HG03520 (cell line): ENCODE measurements around the gene MAGI2.

ENCODE experiments used
- ATAC-seq: cut with Tn5 transposase; IDR thresholded peaks from one replicate; pipeline ENCODE4 v1.9.1; 2021; ENCODE audit warnings: mild to moderate bottlenecking, moderate library complexity; ENCODE audit not compliant: unreplicated experiment

The MAGI2 gene

GRCh38 chr7:78080241-78080640 is 1373.2 kb downstream of the MAGI2 start:
- ATAC-seq = no peak

- no peak for ATAC-seq
Observed at GRCh38 chr7:78074713-78075112, 1378.8 kb downstream of the MAGI2 start.

- ATAC-seq = no peak
Observed at GRCh38 chr7:78073609-78074382, 1379.7 kb downstream of the MAGI2 start.

GRCh38 chr7:78072201-78072590 is 1381.3 kb downstream of the MAGI2 start:
- no peak for ATAC-seq

- ATAC-seq = no peak
Observed at GRCh38 chr7:78071491-78072200, 1381.8 kb downstream of the MAGI2 start.

GRCh38 chr7:78066599-78066998 is 1386.9 kb downstream of the MAGI2 start:
- ATAC-seq = no peak

GRCh38 chr7:78063758-78064157 is 1389.7 kb downstream of the MAGI2 start:
- no peak for ATAC-seq

- ATAC-seq = no peak
Observed at GRCh38 chr7:78062214-78062613, 1391.3 kb downstream of the MAGI2 start.

- ATAC-seq = no peak
Observed at GRCh38 chr7:78057571-78057970, 1395.9 kb downstream of the MAGI2 start.

GRCh38 chr7:78055599-78055998 is 1397.9 kb downstream of the MAGI2 start:
- ATAC-seq = no peak

GRCh38 chr7:78055001-78055573 is 1398.4 kb downstream of the MAGI2 start:
- ATAC-seq = no peak

GRCh38 chr7:78052112-78052511 is 1401.4 kb downstream of the MAGI2 start:
- ATAC-seq = no peak

GRCh38 chr7:78047800-78048199 is 1405.7 kb downstream of the MAGI2 start:
- ATAC-seq = no peak

GRCh38 chr7:78043159-78043558 is 1410.3 kb downstream of the MAGI2 start:
- ATAC-seq = no peak

GRCh38 chr7:78041423-78041822 is 1412.0 kb downstream of the MAGI2 start:
- ATAC-seq = no peak

- peak; percentile 88 for ATAC-seq
Observed at GRCh38 chr7:78039790-78040776, 1413.4 kb downstream of the MAGI2 start.

- ATAC-seq = no peak
Observed at GRCh38 chr7:78038465-78039080, 1414.9 kb downstream of the MAGI2 start.

- no peak for ATAC-seq
Observed at GRCh38 chr7:78037603-78038002, 1415.9 kb downstream of the MAGI2 start.

- ATAC-seq = no peak
Observed at GRCh38 chr7:78033410-78033809, 1420.1 kb downstream of the MAGI2 start.

- ATAC-seq = no peak
Observed at GRCh38 chr7:78026492-78026891, 1427.0 kb downstream of the MAGI2 start.
